ENCODE measurements around the gene RAB17. TPM values are rescaled to one million over a fixed set of nuclear protein-coding genes. Genes with fewer than 3 reads are reported as not detected.

RAB17 gene
- total RNA-seq, 1 experiment from 2014 or later: 17.2 TPM

- no peak overlapping the region for H3K4me3 Mint-ChIP-seq (ENCODE audit: unreplicated experiment)
- no peaks in the 10 kb centered on the region for H3K4me1 Mint-ChIP-seq (ENCODE audit: insufficient read depth, unreplicated experiment)
- ChIA-PET CTCF (interaction anchor here (0.8 to 2.6 kb wide), 4 partner anchors 19 to 440 kb away, joined by 3 to 19 read pairs (median 11); no protein-coding TSS in a partner anchor), POLR2A (interaction anchor here (0.7 kb wide), 1 partner anchor 446 kb away, joined by 3 read pairs; no protein-coding TSS in a partner anchor)
- no peak for TF ChIP-seq CTCF (IDR thresholded peaks at IDR 0.05; ENCODE audit: unreplicated experiment)
- BruUV-seq (replicated peaks): no TSS peak
- H3K27ac Mint-ChIP-seq (ENCODE audit: low read depth, unreplicated experiment): no peak overlapping the region
- H3K9me3 Mint-ChIP-seq (ENCODE audit: unreplicated experiment): no peaks in the 10 kb centered on the region
- DNase-seq (ENCODE audit: unreplicated experiment): no peak
- intact Hi-C loops (cut with micrococcal nuclease): no loop called here
- H3K36me3 Mint-ChIP-seq (ENCODE audit: insufficient read depth, unreplicated experiment): peaks cover 23% of the 10 kb centered on the region
- no peaks in the 10 kb centered on the region for H3K27me3 Mint-ChIP-seq (ENCODE audit: insufficient read depth, unreplicated experiment)
Measured at GRCh38 chr2:237532160-237532559, 58.4 kb downstream of the RAB17 start.

GRCh38 chr2:237530472-237531433 is 59.8 kb downstream of the RAB17 start:
- BruUV-seq (replicated peaks): no TSS peak
- H3K9me3 Mint-ChIP-seq (ENCODE audit: unreplicated experiment): no peaks in the 10 kb centered on the region
- POLR2A ChIA-PET: no interaction called here

DNA sequence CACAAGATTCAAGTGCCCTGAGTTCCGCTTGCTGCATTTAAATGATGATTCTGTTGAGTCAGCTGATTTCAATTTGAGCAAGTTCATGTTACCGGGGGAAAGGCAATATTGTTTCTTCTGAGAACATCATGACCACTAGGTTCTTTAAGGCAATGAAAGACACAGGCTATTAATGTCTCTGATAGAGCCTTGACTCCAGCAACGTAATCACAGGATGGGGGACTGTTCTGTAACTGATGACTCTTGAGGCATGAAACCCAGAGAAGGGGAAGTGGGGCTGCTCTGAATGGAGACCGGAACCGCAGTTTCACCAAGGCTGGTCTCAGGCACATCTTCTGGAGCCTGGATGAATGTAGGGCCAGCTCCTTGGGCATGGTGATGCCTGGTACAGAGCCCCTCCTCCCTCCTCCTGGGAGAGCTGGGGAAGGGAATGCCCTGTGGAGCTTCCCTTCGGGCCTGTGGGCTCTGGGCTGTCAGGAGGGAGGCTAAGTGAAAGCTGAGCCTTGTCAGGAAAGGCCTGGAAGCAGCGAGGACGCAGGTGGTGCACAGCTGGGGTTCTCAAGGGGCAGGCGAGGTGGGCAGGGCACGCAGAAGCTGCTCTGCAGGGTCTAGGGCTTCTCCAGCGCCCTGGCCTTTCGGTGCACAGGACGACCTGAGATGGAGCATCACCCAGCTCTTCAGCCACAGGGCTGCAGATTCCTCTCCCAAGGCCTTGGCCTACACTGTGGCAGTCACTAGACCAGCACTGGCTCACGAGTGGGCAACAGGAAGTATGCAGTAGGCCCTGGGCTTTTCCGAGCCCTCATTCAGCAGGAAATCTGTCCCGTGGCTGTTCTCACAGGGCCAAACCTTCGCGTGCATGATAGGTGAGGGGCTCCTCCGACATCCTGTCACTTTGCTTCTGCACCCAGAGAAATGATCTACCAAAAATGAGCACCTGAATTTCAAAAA is 60.8 kb downstream of the RAB17 start:
- BruUV-seq (replicated peaks): no TSS peak
- no peak for TF ChIP-seq CTCF (IDR thresholded peaks at IDR 0.05; ENCODE audit: unreplicated experiment)
- Mint-ChIP-seq H3K36me3 (ENCODE audit: insufficient read depth, unreplicated experiment) (peaks cover 23% of the 10 kb centered on the region), H3K9me3 (ENCODE audit: unreplicated experiment) (no peaks in the 10 kb centered on the region), H3K4me1 (ENCODE audit: insufficient read depth, unreplicated experiment) (no peaks in the 10 kb centered on the region), H3K27ac (ENCODE audit: low read depth, unreplicated experiment) (no peak overlapping the region), H3K4me3 (ENCODE audit: unreplicated experiment) (no peak overlapping the region), H3K27me3 (ENCODE audit: insufficient read depth, unreplicated experiment) (no peaks in the 10 kb centered on the region)
- ChIA-PET POLR2A (no interaction called here), CTCF (interaction anchor here (0.6 to 2.1 kb wide), 5 partner anchors 8 to 110 kb away, joined by 3 to 14 read pairs (median 4); no protein-coding TSS in a partner anchor)
- intact Hi-C loops (cut with micrococcal nuclease): no loop called here
- DNase-seq (ENCODE audit: unreplicated experiment): no peak

More at GRCh38 chr2:237530472-237531433, 59.8 kb downstream of the RAB17 start:
- H3K4me3 Mint-ChIP-seq (ENCODE audit: unreplicated experiment): no peak overlapping the region
- no peaks in the 10 kb centered on the region for H3K4me1 Mint-ChIP-seq (ENCODE audit: insufficient read depth, unreplicated experiment)
- intact Hi-C loops (cut with micrococcal nuclease): no loop called here
- TF ChIP-seq CTCF (IDR thresholded peaks at IDR 0.05; ENCODE audit: unreplicated experiment): no peak
- no peak overlapping the region for H3K27ac Mint-ChIP-seq (ENCODE audit: low read depth, unreplicated experiment)
- H3K36me3 Mint-ChIP-seq (ENCODE audit: insufficient read depth, unreplicated experiment): peaks cover 23% of the 10 kb centered on the region
- H3K27me3 Mint-ChIP-seq (ENCODE audit: insufficient read depth, unreplicated experiment): no peaks in the 10 kb centered on the region
- CTCF ChIA-PET: interaction anchor here (2.6 kb wide), 1 partner anchor 18 kb away, joined by 19 read pairs; no protein-coding TSS in a partner anchor
- DNase-seq (ENCODE audit: unreplicated experiment): no peak
